VCaP (cell line): ENCODE data around the gene CORO2B.

Source experiments
- H3K27ac ChIP-seq: fragments of 450-650 bp; 2 replicates; pipeline ENCODE4 v1.5.1; 2017
- TF ChIP-seq, protein P1 (sequence below): fragments of 450-650 bp; conservative IDR thresholded peaks from 2 replicates; pipeline ENCODE4 v1.5.1; 2017; ENCODE audit warnings: mild to moderate bottlenecking, moderate library complexity

The CORO2B gene

DNA sequence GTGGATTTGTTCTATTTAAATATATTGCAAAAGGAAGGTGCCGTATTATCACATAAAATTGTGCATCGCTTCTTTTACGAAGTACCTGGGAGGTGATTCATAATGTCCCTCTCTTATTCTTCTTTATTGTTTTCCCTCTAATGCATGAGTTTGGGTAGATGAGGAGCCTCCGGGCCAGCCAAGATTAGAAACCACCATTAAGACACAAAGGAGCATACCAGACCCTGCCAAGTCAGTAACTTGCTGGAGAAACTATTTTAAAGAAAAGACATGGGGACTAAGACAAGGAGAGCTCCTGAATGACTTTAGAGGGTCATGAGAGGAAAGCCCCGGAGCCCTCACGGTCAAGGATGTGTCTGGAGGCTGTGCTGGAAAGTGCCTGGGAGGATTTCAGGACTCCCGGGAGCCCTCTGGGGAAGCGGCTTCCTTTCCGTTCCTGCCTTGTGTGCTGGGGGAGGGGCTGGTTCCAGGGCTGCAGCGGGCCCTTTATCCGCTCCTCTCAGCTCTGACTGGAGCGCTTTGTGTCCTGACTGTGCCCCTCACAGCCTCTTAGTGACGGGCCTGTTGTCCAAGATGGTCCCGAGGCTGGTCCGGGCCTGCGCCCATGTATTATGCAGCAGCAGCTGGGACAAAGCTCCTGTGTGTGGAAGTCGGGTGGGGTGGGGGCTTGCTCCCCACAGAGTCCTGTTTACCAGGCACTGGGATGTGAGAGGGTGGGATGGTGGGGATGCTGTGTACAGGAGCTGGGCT is 35.7 kb downstream of the CORO2B start:
- no peak overlapping the region for H3K27ac ChIP-seq

DNA sequence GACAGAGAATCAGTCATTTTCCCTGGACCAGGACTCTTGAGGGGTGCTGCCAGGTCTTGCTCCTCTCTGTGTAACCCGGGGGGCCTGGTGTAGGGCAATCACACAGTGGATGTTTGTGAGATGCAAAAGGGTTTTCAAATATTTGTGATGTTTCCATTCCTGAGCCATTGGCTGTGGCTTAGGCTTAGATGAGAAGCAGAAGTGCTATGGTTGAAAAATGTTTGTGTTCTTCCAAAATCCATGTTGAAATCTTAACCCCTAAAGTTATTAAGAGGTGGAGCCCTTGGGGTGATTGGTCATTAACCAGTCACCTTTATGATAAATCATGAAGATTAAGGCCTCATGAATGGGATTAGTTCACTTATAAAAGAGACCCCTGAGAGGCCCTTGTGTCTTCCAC is 36.5 kb downstream of the CORO2B start:
- H3K27ac ChIP-seq: no peak overlapping the region
- TF ChIP-seq, protein P1, sequence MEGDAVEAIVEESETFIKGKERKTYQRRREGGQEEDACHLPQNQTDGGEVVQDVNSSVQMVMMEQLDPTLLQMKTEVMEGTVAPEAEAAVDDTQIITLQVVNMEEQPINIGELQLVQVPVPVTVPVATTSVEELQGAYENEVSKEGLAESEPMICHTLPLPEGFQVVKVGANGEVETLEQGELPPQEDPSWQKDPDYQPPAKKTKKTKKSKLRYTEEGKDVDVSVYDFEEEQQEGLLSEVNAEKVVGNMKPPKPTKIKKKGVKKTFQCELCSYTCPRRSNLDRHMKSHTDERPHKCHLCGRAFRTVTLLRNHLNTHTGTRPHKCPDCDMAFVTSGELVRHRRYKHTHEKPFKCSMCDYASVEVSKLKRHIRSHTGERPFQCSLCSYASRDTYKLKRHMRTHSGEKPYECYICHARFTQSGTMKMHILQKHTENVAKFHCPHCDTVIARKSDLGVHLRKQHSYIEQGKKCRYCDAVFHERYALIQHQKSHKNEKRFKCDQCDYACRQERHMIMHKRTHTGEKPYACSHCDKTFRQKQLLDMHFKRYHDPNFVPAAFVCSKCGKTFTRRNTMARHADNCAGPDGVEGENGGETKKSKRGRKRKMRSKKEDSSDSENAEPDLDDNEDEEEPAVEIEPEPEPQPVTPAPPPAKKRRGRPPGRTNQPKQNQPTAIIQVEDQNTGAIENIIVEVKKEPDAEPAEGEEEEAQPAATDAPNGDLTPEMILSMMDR: no peak

More for the DNA sequence above, 35.7 kb downstream of the CORO2B start:
- TF ChIP-seq, protein P1: no peak

DNA sequence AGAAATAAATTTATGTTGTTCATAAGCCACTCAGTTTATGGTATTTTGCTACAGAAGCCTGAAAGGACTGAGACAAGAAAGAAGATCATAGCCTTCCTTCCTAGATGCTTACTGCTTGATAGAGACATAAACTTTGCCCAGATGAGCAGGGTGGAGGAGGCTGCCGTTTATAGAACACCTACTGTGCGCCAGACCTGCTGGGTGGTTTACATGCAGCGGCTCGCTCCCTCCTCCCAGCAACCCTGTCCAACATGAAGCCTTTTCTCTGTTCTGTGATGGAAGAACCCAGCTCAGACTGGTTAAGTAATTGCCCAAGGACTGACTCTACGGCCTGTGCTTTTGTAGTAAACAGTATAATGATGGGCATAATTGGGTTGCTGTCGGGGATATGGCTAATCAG is 37.0 kb downstream of the CORO2B start:
- H3K27ac ChIP-seq: no peak overlapping the region
- TF ChIP-seq, protein P1: no peak

DNA sequence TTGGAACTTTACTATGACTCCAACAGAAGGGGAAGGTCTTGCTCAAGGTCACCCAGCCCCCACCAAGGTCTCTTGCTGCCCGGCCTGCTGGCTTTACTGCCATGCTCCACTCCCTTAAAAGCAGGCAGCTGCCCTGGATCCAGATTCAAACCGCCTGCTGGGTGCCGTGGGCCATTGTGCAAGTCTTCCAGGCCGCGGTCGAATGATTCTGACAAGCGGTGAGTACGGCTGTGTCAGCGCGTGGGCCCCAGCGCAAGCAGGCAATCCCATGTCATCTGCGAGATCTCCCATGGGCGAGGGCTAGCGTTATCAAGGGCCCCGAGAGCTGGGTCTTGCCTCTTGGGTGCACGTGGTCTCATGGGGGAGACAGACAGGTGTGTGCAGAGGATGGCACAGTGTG is 37.6 kb downstream of the CORO2B start:
- H3K27ac ChIP-seq: no peak overlapping the region
- TF ChIP-seq, protein P1: no peak

DNA sequence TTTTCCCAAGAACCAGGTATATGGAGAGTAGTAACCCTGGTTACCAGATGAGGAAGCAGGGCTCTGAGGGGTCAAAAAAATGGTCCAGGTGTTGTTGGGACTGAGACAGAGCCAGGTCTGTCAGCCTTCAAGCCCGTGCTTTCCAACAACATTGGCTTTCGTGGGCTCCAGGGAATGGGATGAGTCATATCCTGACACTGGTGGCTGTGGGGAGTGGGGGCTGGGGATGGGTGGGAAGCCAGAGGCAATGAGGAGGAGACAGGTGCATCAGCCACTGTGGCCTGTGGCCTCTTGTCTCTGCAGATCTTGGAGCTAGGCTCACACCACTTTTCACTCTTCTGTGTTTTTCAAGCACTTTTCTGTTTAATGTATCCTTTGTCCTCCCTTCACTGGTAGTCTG is 38.2 kb downstream of the CORO2B start:
- H3K27ac ChIP-seq: no peak overlapping the region
- TF ChIP-seq, protein P1: no peak

DNA sequence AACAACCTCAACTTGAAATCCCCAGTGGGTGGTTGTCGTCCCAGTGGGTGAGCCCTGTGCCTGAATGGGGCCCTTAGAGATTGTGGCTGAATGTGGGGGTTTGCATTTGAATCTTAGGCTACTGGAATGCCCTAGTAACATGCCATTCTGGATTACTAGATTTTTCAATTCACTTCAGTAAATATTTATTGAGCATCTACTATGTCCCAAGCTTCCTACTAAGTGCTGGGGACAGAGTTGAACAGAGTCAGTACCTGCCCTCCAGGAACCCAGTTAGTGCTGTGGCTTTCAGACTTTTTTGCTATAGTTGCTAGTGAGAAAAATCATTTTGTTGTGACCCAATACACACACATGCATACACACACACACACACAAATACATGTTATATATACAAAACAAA is 39.0 kb downstream of the CORO2B start:
- TF ChIP-seq, protein P1: no peak
- no peak overlapping the region for H3K27ac ChIP-seq

DNA sequence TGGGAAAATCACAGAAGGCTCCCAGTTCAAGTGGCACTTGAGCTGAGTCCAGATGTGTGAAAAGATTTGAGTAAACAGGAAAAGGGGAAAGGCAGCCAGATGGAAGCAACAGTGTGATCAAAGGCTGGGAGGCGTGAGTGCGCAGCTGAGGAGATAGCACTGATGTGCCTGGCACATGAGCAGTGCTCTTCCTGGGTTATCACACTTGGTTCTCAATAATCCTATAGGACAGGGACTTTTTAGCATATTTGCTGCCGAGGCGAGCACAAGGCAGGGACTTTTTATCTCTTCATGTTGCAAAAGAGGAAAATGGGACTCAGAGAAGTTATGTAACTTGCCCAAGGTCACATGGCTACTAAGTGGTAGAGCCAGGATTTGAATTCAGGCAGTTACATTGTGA is 39.6 kb downstream of the CORO2B start:
- TF ChIP-seq, protein P1: no peak
- no peak overlapping the region for H3K27ac ChIP-seq
